DMS114 treated with DMSO at 0.1 percent for 48 hours (cell line): Measurements from ENCODE around the gene KCNQ4.

Source experiments
- DNase-seq: peaks from one replicate; lab custom pipeline; 2025; ENCODE audit not compliant: unreplicated experiment; lab: John Stamatoyannopoulos, UW

Gene KCNQ4

DNA sequence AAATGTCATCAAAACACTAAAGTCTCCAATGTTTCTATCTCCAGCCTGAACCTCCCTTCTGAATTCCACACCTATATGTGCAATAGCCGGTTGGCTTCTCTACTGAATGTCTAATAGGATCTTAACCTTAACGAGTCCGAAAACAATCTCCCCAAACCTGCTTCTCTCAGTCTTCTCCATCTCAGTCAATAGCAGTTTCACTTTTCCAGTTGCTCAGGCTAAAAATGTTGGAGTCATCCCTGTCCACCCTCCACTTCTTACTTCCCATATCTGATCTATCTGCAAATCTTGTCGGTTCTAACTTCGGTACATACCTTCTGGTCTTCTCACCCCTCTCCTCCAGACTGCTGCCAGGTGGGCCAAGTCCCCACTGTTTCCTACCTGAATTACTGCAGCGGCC lies 104.1 kb downstream of the KCNQ4 start:
- no peak for DNase-seq
